ENCODE results near the gene UBAP1L.
"Not testable (repeated sequence)": the region's sequence is repeated elsewhere in the genome, so short reads cannot be mapped to it uniquely, and the experiment has no call there.

UBAP1L gene

GRCh38 chr15:65082303-65082953, 32.6 kb downstream of the UBAP1L start:
- DNase-seq = no peak

GRCh38 chr15:65081758-65082157, 33.2 kb downstream of the UBAP1L start:
- DNase-seq = no peak

- DNase-seq = no peak
Measured at GRCh38 chr15:65081270-65081669, 33.7 kb downstream of the UBAP1L start.

GRCh38 chr15:65079580-65079979, 35.4 kb downstream of the UBAP1L start:
- DNase-seq = no peak

- DNase-seq = peak; percentile 24
Measured at GRCh38 chr15:65077981-65078352, 37.0 kb downstream of the UBAP1L start.

GRCh38 chr15:65077291-65077980, 37.6 kb downstream of the UBAP1L start:
- no peak for DNase-seq

GRCh38 chr15:65076486-65077290, 38.3 kb downstream of the UBAP1L start, which contains the start of gene KBTBD13:
TSS of gene KBTBD13 (plus strand) at chr15:65076746. CDS start at chr15:65076816, 70 bp downstream.
- DNase-seq = no peak

GRCh38 chr15:65075607-65076395, 39.2 kb downstream of the UBAP1L start:
- not testable (repeated sequence) for DNase-seq

- DNase-seq = not testable (repeated sequence)
Measured at GRCh38 chr15:65074946-65075345, 40.1 kb downstream of the UBAP1L start.

GRCh38 chr15:65072617-65073016, 42.4 kb downstream of the UBAP1L start:
- no peak for DNase-seq

GRCh38 chr15:65072027-65072426, 43.0 kb downstream of the UBAP1L start:
- no peak for DNase-seq

GRCh38 chr15:65071381-65071811, 43.6 kb downstream of the UBAP1L start:
- DNase-seq = no peak

GRCh38 chr15:65069779-65070546, 45.0 kb downstream of the UBAP1L start:
- DNase-seq = no peak

- DNase-seq = no peak
Measured at GRCh38 chr15:65069179-65069578, 45.8 kb downstream of the UBAP1L start.

GRCh38 chr15:65068403-65068788, 46.6 kb downstream of the UBAP1L start:
- no peak for DNase-seq

GRCh38 chr15:65067645-65068402, 47.2 kb downstream of the UBAP1L start, which contains the start of gene RASL12:
TSS of gene RASL12 (minus strand) at chr15:65067991. CDS start at chr15:65067835, 156 bp downstream.
- no peak for DNase-seq

GRCh38 chr15:65067317-65067644, 47.7 kb downstream of the UBAP1L start:
- no peak for DNase-seq

- DNase-seq = no peak
Measured at GRCh38 chr15:65066635-65067316, 48.2 kb downstream of the UBAP1L start.

- DNase-seq = no peak
Measured at GRCh38 chr15:65066001-65066634, 48.9 kb downstream of the UBAP1L start.

- DNase-seq = no peak
Measured at GRCh38 chr15:65062726-65063125, 52.3 kb downstream of the UBAP1L start.

Measured in effector CD4-positive, alpha-beta T cell (primary cell).